AG09319 (cell line): ENCODE data around the gene PLPP6.

Experiments used
- DNase-seq: peaks from one replicate; pipeline ENCODE4 v3.0.0-alpha.2; 2010; ENCODE audit warnings: low read depth; ENCODE audit errors: extremely low read depth
- CTCF ChIP-seq: IDR thresholded peaks from 2 replicates; pipeline ENCODE4 v1.5.1; 2011; ENCODE audit warnings: low read depth, mild to moderate bottlenecking, inconsistent platforms, low read length, moderate library complexity

The PLPP6 gene

GRCh38 chr9:4670591-4670990, 8.5 kb downstream of the PLPP6 start:
- DNase-seq, result no peak
- no peak for TF ChIP-seq CTCF

- TF ChIP-seq CTCF, result no peak
- DNase-seq, result no peak
These were observed 9.6 kb downstream of the PLPP6 start for GRCh38 chr9:4671737-4672136.

DNA sequence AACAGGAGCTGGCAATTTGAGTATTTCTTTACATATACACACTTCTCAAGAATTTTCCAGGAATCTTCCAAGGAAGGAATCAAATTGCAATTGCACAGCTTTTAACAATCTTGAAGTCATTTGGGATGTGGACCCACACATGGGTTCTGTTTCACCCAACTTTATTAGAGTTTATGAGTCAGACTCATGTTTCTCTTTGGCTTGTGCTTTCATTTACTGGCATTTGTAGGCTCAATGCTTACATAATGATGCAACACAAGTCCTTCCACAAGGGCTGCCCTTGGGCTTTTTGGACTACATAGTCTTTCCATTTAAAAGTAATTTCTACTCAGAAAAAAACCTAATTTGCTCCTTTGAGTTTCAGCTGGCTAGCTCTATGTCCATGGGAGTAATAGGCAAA, 12.7 kb downstream of the PLPP6 start:
- DNase-seq, result peak; percentile 93
- TF ChIP-seq CTCF, result no peak

- no peak for DNase-seq
- no peak for TF ChIP-seq CTCF
These were observed 15.3 kb downstream of the PLPP6 start for GRCh38 chr9:4677392-4677791.

DNA sequence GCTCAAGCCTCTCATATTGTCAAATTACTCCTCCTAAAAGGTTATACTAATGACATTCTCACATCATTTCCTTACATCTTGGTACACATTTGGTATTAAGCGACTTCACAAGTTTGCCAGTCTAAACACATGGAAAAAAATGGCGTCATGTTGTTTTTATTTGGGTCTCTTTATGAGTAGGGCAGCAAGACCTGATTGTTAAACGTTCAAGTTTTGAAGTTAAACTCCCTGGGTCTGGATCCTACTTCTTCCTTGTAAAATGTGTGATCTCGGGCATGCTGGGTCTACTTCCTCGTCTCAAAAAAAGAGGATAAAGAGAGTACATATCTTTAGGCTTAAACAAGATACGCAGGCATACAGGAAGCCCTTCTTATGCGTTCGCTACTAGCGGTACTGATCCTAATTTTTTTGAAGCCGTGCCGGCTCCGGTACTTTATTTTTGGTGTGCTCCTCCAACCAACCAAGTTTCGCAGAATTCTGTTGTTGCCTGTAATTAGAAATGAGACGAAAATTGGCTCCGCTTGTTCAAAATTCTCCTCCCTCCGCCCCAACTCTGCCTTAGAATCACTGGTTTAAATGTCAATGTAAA, 16.7 kb downstream of the PLPP6 start:
- TF ChIP-seq CTCF, result no peak
- DNase-seq, result no peak

- TF ChIP-seq CTCF, result peak; percentile 54
- DNase-seq, result peak; percentile 87
These were observed 17.4 kb downstream of the PLPP6 start, which contains the start of gene CDC37L1 for GRCh38 chr9:4679268-4680172. TSS of gene CDC37L1 (plus strand) at chr9:4679569. CDS start at chr9:4679768, 199 bp downstream.

DNA sequence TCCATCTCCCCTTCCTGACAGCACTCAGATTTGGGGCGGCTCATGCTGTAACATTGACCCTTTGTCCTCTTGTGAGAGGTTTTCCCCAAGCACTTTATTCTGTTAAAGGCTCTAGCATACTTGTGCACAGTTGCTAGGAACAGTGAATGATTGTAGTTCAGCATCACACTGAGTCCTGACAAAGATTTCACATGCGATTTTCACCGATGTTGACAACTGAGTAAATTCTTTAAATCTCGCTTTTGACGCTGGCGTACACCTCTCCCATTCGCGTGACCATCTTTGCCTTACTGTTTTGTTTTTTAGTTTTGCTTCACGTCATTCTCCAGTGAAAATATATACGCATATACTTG, 18.1 kb downstream of the PLPP6 start:
- no peak for TF ChIP-seq CTCF
- DNase-seq, result no peak
